SK-N-MC (cell line): ENCODE data around the gene TFEB.

Source experiments
- EZH2 ChIP-seq: fragments of 200-600 bp; sonication (generic); IDR thresholded peaks from one replicate; pipeline ENCODE4 v1.6.1; 2017; ENCODE audit warnings: antibody characterized with exemption
- FOXP2 ChIP-seq: optimal IDR thresholded peaks from 2 replicates; pipeline ENCODE3; 2011; ENCODE audit warnings: mild to moderate bottlenecking, moderate library complexity; ENCODE audit not compliant: insufficient read depth; ENCODE audit errors: extremely low read length, control extremely low read depth
- POLR2AphosphoS5 ChIP-seq: IDR thresholded peaks from 2 replicates; pipeline ENCODE4 v1.6.1; 2012; ENCODE audit warnings: mild to moderate bottlenecking, low read depth, low read length, borderline replicate concordance

DNA sequence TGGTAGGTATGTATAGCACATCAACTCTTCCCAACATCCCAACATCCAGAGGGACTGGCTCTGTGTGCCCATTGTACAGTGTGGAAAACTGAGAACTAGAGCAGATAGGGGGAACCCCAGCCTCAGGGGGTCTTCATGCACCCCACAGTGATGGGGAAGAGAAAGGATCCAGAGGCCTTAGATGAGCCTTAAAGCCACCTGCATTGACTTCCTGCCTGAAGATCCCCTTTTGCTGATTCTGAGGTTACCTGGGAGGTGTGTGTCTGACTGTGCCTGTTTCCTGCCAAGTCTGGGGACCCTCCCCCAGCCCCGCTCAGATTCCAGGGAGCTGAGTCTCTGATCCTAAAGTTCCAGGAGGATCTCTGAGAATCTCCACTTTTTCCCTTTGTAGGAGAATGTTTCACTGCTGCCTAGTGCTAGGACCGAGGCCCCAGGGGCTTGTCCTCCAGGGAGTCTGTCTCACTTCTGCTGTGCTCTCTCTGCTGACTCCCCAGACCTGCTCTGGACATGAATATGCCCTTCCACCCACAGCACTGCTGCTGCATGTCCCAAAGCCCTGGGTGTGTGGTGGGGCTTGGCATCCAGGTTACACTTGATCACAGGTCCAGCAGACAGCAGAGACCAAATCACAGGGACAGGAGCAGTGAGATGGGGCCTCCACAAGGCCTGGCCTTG lies 24.6 kb upstream of the TFEB start:
- TF ChIP-seq EZH2 (no peak), POLR2AphosphoS5 (no peak), FOXP2 (no peak)
